GM12878 (cell line): ENCODE measurements around the gene PPFIBP1. TPM values are rescaled to one million over a fixed set of nuclear protein-coding genes. Genes with fewer than 3 reads are reported as not detected.

Experiments
- ATAC-seq: fragments of 200-7000 bp; cut with Tn5 transposase; 3 replicates; pipeline ENCODE4 v1.9.1; 2020; ENCODE audit warnings: mild to moderate bottlenecking, moderate library complexity
- BruUV-seq: library from RNA; stranded (reverse); fragments of 400-500 nt; replicated peaks from 2 replicates; lab custom pipeline; 2021; lab: Mats Ljungman, UMichigan
- CTCF ChIA-PET: fragments of 300-600 bp; sonication (Branson Sonifier 250); formaldehyde crosslinking; extraction: SDS; loops from one replicate; lab custom pipeline; 2021; ENCODE audit warnings: inconsistent platforms; lab: Yijun Ruan, JAX
- POLR2A ChIA-PET: fragments of 350-600 bp; formaldehyde crosslinking; extraction: SDS; loops from one replicate; lab custom pipeline; 2021; ENCODE audit warnings: inconsistent platforms; lab: Charles Lee
- RAD21 ChIA-PET: fragments of 300-600 bp; sonication (Branson Sonifier 250); formaldehyde crosslinking; loops from one replicate; lab custom pipeline; 2023; ENCODE audit warnings: antibody characterized with exemption; ENCODE audit not compliant: unreplicated experiment; lab: Charles Lee
- SMC1A ChIA-PET: fragments of 300-600 bp; sonication (Branson Sonifier 250); formaldehyde crosslinking; loops from one replicate; lab custom pipeline; 2023; ENCODE audit not compliant: unreplicated experiment, uncharacterized antibody; lab: Charles Lee
- DNase-seq: peaks from one replicate; pipeline ENCODE4 v3.0.0-alpha.2; 2011; ENCODE audit warnings: low read depth, low spot score
- FAIRE-seq: peaks from 3 replicates; lab custom pipeline; 2011; peaks lifted over from hg19 to GRCh38; lab: Jason Lieb, UNC
- H2AFZ ChIP-seq: 2 replicates; pipeline ENCODE4 v1.6.0; 2011; ENCODE audit warnings: low read depth, low read length, control low read depth; ENCODE audit not compliant: control insufficient read depth
- H3K27ac ChIP-seq: 2 replicates; pipeline ENCODE4 v1.5.1; 2011; ENCODE audit warnings: control low read depth; ENCODE audit not compliant: control insufficient read depth, insufficient read depth
- H3K27me3 ChIP-seq, 2 experiments: replicated peaks in 1 of 2; 2 replicates each; pipeline versions ENCODE4 v1.6.0 to v1.6.1; 2011; ENCODE audit warnings: low read length in 1 of 2; ENCODE audit not compliant: control insufficient read depth in 2 of 2, insufficient read depth in 2 of 2
- H3K36me3 ChIP-seq, 2 experiments: 2 replicates each; pipeline ENCODE4 v1.5.1; 2011; ENCODE audit warnings: low read length in 1 of 2; ENCODE audit not compliant: control insufficient read depth in 2 of 2, insufficient read depth in 2 of 2
- H3K4me1 ChIP-seq: 2 replicates; pipeline ENCODE4 v1.6.1; 2011; ENCODE audit warnings: mild to moderate bottlenecking, low read length, moderate library complexity, mixed read lengths; ENCODE audit not compliant: control insufficient read depth, insufficient read depth
- H3K4me2 ChIP-seq: 2 replicates; pipeline ENCODE4 v1.6.0; 2011; ENCODE audit warnings: control low read depth; ENCODE audit not compliant: control insufficient read depth, insufficient read depth
- H3K4me3 ChIP-seq: fragments of 200-600 bp; sonication (generic); 2 replicates; pipeline ENCODE4 v1.5.1; 2016
- H3K79me2 ChIP-seq: 2 replicates; pipeline ENCODE4 v1.6.0; 2011; ENCODE audit warnings: low read length; ENCODE audit not compliant: control insufficient read depth, insufficient read depth
- H3K9ac ChIP-seq: 2 replicates; pipeline ENCODE4 v1.8.0; 2011; ENCODE audit warnings: low read length, control low read depth, mixed read lengths; ENCODE audit not compliant: control insufficient read depth, insufficient read depth
- H3K9me3 ChIP-seq: replicated peaks from 3 replicates; pipeline ENCODE4 v1.5.1; 2011; ENCODE audit warnings: mild to moderate bottlenecking, low read length; ENCODE audit not compliant: control insufficient read depth, insufficient read depth
- H4K20me1 ChIP-seq: 2 replicates; pipeline ENCODE4 v1.6.0; 2011; ENCODE audit not compliant: control insufficient read depth, insufficient read depth
- EGR1 ChIP-seq, 2 experiments: IDR thresholded peaks; 1 replicate in 1 of 2; 2 replicates in 1 of 2; pipeline ENCODE4 v1.6.1; 2011 to 2012; ENCODE audit warnings: low read depth in 2 of 2, low read length in 2 of 2, borderline replicate concordance in 1 of 2, mild to moderate bottlenecking in 1 of 2, moderate library complexity in 1 of 2
- FOXK2 ChIP-seq: fragments of 450-650 bp; IDR thresholded peaks from 2 replicates; pipeline ENCODE4 v1.6.1; 2017; ENCODE audit warnings: mild to moderate bottlenecking, moderate library complexity
- HDGF ChIP-seq: fragments of 450-650 bp; IDR thresholded peaks from 2 replicates; pipeline ENCODE4 v1.6.1; 2016; ENCODE audit warnings: antibody characterized with exemption
- IKZF1 ChIP-seq: fragments of 450-650 bp; conservative IDR thresholded peaks from 2 replicates; pipeline ENCODE4 v1.6.1; 2017; ENCODE audit warnings: antibody characterized with exemption, mild to moderate bottlenecking
- MXI1 ChIP-seq: fragments of 150-350 bp; IDR thresholded peaks from 2 replicates; pipeline ENCODE4 v1.6.1; 2011; ENCODE audit warnings: low read depth, mild to moderate bottlenecking, inconsistent platforms, low read length, improper control_type of control experiment
- RELA ChIP-seq: fragments of 450-650 bp; IDR thresholded peaks from 2 replicates; pipeline ENCODE4 v1.8.0; 2014; ENCODE audit warnings: borderline replicate concordance; ENCODE audit not compliant: partially characterized antibody
- ZBTB11 ChIP-seq: fragments of 450-650 bp; formaldehyde crosslinking; IDR thresholded peaks from 2 replicates; pipeline ENCODE4 v1.5.0; 2022; ENCODE audit warnings: mild to moderate bottlenecking, missing genetic modification characterization
- ZNF384 ChIP-seq: IDR thresholded peaks from 2 replicates; pipeline ENCODE4 v1.6.1; 2012; ENCODE audit warnings: low read depth, mild to moderate bottlenecking, low read length, improper control_type of control experiment, borderline replicate concordance
- WGBS: methylation state at CpG from one replicate; pipeline ENCODE4 v1.1.6; 2016; ENCODE audit warnings: low lambda C conversion rate; ENCODE audit not compliant: insufficient replicate concordance, insufficient coverage; ENCODE audit errors: missing lambda C conversion rate; 5-methylcytosine and 5-hydroxymethylcytosine counted together
- in situ Hi-C: fragments of 300-500 bp; cut with MboI; formaldehyde crosslinking; loops from 9 replicates; pipeline ENCODE4 v1.14.3; 2018; ENCODE audit warnings: mixed read lengths
- intact Hi-C: fragments of 100-400 bp; cut with micrococcal nuclease; formaldehyde crosslinking; loops from one replicate; pipeline ENCODE4 v1.14.2; 2022; ENCODE audit not compliant: unreplicated experiment
- polyA plus RNA-seq, 11 experiments: library from polyadenylated mRNA; depleted of rRNA in 4 of 11; unstranded in 6 of 11; stranded (reverse) in 5 of 11; fragments of >200 nt; fragmentation: Nextera tagmentation in 4 of 11; fragmentation: Illumina TruSeq in 1 of 11; extraction: Ambion mirVana in 4 of 11; extraction: Trizol in 1 of 11; gene quantifications; 1 replicate in 1 of 11; 2 replicates in 10 of 11; pipeline versions ENCODE4 v1.2.1 to v1.2.3, GENCODE V29; 2011 to 2016; ENCODE audit warnings: inconsistent platforms in 2 of 11, missing spikeins in 2 of 11, low read depth in 1 of 11
- total RNA-seq, 4 experiments: library from RNA; depleted of rRNA in 3 of 4; stranded (reverse); fragments of >200 nt in 3 of 4; fragmentation: Illumina TruSeq in 1 of 4; extraction: Trizol in 1 of 4; gene quantifications; 2 replicates each; pipeline versions ENCODE4 v1.2.1 to v1.2.3, GENCODE V29; 2013 to 2021

PPFIBP1 gene
- total and polyA plus RNA-seq, 10 of the 15 experiments (the other 5 are each of a cell fraction or from before 2014, with no cell fraction given): 0.47 to 7.8 (median 3.6) TPM

GRCh38 chr12:27667540-27667939, 143.5 kb downstream of the PPFIBP1 start:
- H2AFZ ChIP-seq: no peak overlapping the region
- ChIA-PET SMC1A (no interaction called here), POLR2A (no interaction called here), RAD21 (no interaction called here), CTCF (no interaction called here)
- H3K4me3 ChIP-seq: no peak overlapping the region
- no peak overlapping the region for H3K9ac ChIP-seq
- H3K36me3 ChIP-seq: no peaks in the 10 kb centered on the region; a peak in 1 of 4 replicates
- H3K4me1 ChIP-seq: no peaks in the 10 kb centered on the region
- no TSS peak for BruUV-seq
- FAIRE-seq: no peak
- no peak for DNase-seq
- TF ChIP-seq MXI1 (no peak), ZBTB11 (CRISPR knock-in tag) (no peak), RELA (no peak), EGR1 (IDR thresholded peaks at IDR 0.05; ENCODE audit: borderline replicate concordance in 1 of 2, low read depth in 2 of 2, low read length in 2 of 2) (no peak), ZNF384 (no peak), IKZF1 (no peak), HDGF (no peak), FOXK2 (no peak)
- H3K27me3 ChIP-seq: no peaks in the 10 kb centered on the region
- in situ Hi-C loops: loop anchor here (25.0 kb wide), 1 partner anchor 230 kb away; the partner anchor contains the start of gene SMCO2
- H3K27ac ChIP-seq: no peak overlapping the region
- H4K20me1 ChIP-seq: no peaks in the 10 kb centered on the region
- no peak overlapping the region for H3K4me2 ChIP-seq
- no peaks in the 10 kb centered on the region for H3K9me3 ChIP-seq
- intact Hi-C loops: no loop called here
- no peaks in the 10 kb centered on the region for H3K79me2 ChIP-seq
- ATAC-seq: no peak
- 86% methylated on average over 6 of the region's 6 CpGs for WGBS
